Medulla oblongata (tissue), 1 donor: Measurements from ENCODE around the gene DLGAP1.
"Not testable (repeated sequence)": the region's sequence is repeated elsewhere in the genome, so short reads cannot be mapped to it uniquely, and the experiment has no call there.

ENCODE experiments used
- DNase-seq: peaks from one replicate; pipeline ENCODE4 v3.0.0-alpha.2; 2015; ENCODE audit errors: extremely low spot score

DLGAP1 gene

GRCh38 chr18:3605954-3606443 lies 849.1 kb downstream of the DLGAP1 start:
- peak; percentile 58 for DNase-seq

DNA sequence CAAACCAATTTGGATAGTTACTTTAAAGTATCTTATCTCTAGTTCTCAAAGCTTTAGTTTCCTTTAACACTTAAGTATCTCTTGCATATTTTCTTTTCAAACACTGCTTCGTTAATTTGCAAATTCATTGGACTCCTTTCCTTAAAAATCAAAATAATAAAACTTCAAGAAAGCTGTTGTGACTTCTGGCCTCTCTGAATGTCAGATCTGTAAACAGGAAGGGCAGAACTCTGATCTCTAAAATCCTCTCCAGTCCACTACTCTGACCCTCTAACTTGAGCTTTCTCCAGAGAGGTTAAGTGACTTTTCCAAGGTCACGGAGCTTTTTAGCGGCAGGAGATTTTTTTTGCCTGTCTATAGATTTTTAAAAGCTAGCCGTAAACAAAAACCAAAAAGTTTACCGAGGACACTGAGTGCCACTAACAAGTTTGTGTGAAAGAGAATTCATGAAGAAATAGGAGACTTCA lies 849.6 kb downstream of the DLGAP1 start:
- DNase-seq = peak; percentile 37

- DNase-seq = peak; percentile 80
Measured at GRCh38 chr18:3604498-3605408, 850.4 kb downstream of the DLGAP1 start.

DNA sequence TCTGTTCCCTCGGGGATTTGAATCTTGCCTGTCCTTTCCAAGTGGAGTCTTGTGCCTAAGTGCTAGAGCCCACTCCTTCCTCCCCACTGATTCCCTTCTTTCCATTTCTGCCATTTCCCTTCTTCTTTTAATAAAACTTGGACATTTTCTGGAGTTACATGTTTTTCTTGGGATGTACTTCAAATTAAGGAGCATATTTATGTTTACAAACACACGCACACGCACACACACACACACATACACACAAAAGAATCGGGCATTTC lies 850.9 kb downstream of the DLGAP1 start:
- no peak for DNase-seq

- peak; percentile 82 for DNase-seq
Measured at GRCh38 chr18:3603421-3604234, 851.5 kb downstream of the DLGAP1 start.

- DNase-seq = not testable (repeated sequence)
Measured at GRCh38 chr18:3601106-3601755, 853.9 kb downstream of the DLGAP1 start.

- no peak for DNase-seq
Measured at GRCh38 chr18:3599861-3600260, 855.2 kb downstream of the DLGAP1 start.

DNA sequence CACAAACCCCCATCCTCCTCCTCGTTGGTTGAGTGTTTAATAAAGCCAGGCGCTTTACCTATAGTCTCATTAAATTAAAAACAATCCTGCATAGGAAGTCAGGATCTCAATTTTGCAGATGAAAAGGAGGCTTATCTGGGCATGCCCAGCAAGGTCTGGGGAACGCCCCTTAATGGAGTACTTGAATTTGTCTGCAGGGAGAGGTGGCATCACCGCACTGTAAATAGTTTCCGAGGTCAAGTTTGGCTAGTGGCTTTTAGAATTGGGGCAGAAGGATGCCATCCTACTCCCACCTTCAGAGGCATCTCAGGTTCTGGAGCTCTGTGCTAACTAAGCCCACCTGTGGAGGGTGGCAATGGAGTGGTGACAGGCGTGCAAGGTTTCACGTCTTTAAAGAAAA lies 855.9 kb downstream of the DLGAP1 start:
- no peak for DNase-seq

DNA sequence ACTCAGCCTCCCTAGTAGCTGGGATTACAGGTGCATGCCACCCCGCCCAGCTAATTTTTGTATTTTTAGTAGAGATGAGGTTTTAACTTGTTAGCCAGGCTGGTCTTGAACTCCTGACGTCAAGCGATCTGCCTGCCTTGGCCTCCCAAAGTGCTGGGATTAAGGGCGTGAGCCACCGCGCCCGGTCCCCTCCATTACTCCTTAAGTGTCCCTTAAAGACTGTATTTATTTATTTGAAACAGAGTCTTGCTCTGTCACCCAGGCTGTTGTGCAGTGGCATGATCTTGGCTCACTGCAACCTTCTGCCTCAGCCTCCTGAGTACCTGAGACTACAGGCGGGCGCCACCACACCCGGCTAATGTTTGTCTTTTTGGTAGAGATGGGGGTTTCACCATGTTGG lies 856.5 kb downstream of the DLGAP1 start:
- DNase-seq = no peak

DNA sequence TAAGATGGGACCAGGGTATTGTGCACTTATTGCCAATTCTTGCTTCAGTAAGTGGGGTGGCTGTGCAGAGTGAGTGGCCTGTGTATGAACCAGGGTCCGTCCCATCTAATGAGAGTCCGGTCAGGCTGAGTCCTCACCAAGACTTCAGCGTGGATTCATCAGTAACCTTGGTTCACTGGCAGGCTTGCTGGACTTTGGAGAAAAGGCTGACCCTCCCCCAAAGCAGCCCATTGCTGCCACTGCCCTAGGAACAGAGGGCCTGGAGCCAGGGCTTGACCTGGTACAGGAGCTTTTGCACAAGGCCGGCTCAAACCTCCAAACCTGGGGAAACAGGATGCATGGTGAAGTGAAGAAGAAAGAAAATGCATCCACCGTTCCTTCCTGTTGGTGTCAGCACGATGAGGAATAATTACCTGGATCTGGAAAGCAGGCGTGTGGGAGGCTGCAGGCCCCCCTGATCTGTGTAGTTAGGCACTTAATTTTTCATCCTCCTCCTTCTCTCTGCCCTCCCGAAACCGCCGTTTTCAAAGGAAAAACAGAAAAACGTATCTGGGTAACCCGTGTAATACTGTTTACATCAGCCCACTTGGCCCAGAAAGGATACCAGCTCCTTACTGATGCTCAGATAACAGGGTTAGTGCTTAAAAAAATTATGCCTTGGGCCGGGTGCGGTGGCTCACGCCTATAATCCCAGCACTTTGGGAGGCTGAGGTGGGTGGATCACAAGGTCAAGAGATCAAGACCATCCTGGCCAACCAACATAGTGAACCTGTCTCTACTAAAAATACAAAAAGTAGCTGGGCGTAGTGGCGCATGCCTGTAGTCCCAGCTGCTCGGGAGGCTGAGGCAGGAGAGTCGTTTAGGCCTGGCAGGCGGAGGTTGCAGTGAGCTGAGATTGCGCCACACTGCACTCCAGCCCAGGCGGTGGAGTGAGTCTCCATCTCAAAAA lies 857.4 kb downstream of the DLGAP1 start:
- DNase-seq = no peak

DNA sequence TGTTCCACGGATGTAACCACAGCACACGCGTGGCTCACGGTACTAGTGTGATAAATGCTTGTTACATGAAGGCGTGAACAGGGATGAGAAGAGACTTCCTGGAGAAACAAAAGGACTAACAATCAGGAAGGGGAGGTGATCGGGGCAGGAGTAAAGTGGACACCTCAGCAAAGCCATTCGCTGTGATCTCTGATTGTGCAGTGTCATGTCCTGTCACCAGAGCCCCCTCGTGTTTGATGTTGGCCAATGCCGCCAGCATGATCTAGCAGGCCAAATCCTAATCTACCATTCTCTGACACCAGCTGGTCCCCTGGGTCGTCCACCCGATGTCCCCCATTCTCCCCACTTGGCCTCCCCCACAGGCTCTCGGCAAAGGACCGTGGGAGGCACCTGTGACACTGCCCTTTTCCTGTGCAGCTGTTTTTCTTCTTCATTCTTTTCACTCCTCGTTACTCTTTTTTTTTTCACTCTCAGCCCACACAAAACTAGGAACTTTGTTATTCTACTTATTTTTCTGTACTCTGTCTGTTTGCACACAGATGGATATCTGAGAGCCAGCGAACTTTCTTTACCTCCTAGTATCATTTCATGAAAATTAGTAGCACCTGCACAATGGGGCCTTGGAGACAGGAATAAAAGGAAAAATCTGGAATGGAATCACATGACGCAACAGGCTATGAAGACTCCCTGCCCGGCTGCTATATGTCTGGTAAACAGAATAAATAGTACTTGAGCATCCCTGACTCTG lies 858.3 kb downstream of the DLGAP1 start:
- peak; percentile 75 for DNase-seq

DNA sequence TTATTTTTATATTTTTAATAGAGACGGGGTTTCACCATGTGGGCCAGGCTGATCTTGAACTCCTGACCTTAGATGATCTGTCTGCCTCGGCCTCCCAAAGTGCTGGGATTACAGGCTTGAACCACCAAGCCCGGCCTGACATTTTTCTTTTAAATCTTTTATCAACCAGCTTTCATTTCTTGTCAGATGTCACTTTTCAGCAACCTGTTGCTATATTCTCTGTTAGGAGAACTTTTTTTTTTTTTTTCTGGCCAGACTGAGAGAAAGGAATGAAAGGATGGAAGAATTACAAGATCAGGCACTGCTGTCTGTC lies 858.8 kb downstream of the DLGAP1 start:
- no peak for DNase-seq

DNA sequence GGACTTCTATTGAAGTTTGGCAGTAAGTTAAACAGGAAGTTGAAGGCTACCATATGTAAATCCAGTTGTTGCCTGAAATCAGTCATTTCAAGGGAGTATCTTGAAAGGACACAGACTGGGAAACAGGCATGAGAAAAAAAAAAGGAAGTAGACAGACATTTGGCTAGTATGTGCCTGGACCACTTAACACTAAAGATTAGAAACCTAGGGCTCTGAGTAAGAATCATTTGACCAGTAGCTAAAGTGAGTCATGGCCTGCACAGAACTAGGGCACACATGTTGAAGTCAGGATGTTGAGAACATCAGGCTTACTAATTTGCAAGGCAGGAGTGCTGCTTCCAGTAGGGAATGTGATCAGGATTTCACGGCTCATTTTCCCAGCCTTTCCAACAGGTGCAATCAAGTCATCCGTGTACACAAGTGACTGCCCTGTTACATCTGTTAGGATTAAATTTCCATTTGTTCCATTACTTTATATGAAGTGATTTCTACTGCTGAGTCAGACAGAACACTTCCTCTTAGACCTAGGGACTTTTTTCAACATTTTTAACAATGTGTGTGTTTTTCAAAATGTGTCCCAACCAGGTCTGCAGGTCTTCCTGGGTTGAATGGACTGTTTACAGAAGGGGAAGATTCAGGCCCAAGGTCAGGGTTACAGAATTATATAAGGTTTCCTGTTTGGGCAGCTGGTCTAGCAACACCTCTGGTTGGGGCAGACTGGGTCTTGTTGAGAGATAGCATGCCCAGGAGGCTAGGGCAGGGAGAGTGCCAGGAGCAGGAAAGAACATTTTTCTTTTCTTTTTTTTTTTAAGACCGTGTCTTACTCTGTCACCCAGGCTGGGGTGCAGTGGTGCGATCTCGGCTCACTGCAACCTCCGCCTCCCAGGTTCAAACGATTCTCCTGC lies 859.5 kb downstream of the DLGAP1 start:
- DNase-seq = peak; percentile 57

DNA sequence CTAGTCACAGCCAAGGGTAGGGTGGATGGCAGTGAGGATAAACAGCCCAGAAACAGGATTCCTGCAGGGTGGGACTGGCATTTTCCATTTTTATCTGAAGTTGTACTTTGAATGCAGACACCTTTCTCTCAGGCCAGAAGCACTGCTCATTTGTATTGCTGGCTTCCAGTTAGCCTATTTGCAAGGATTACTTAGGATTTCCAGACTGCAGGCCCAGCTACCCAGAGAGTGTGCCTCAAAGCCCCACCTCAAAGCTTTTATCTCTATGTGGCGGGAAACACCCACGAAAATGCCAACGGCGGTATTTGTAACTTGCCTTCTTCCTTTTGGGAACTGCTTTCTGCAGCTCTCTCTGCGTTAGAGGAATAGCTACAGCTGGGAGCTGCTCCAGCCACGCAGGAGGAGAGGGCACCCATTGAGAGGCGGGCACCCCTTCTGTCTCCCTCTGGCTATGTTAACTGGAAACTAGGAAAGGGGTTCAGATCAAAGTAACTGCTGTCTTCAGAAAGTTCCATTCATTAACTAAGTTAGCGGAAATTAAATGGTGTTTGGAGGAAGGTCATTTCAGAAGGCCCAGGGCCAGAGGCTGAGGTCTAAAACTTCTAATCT lies 860.2 kb downstream of the DLGAP1 start:
- peak; percentile 53 for DNase-seq

GRCh38 chr18:3593904-3594759 lies 861.0 kb downstream of the DLGAP1 start:
- DNase-seq = peak; percentile 97

DNA sequence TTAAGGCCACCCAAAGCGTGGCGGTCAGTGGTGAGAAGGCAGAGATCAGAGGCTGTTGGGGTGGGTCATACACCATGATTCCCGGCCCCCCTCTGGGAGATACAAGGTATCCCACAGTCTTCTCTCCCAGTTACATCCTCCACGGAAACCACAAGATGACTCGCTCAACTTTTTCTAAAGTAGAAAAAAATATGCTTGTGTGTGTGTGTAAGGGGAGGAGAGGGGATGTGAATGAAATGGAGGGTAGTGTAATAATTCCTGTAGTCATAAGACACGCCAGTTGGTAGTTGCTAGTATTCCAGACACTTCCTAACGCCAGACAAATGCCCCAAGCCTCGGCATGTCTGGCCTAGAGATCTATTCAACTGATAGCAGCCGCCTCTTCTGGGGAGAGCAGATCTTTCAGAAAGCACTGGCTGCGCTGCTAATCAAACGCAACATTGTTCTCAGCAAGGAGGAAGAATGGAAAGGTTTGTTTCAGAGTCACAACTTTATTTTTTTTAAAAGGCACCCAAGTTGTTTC lies 861.7 kb downstream of the DLGAP1 start:
- DNase-seq = no peak

- DNase-seq = no peak
Measured at GRCh38 chr18:3592864-3593263, 862.2 kb downstream of the DLGAP1 start.

- no peak for DNase-seq
Measured at GRCh38 chr18:3590096-3590630, 864.9 kb downstream of the DLGAP1 start.
